ENCODE measurements around the gene MYO7B. TPM values are rescaled to one million over a fixed set of nuclear protein-coding genes. Genes with fewer than 3 reads are reported as not detected.
A peak's percentile ranks its signal among the peaks of the same experiment; 100 is the strongest.
"Not testable (repeated sequence)": the region's sequence is repeated elsewhere in the genome, so short reads cannot be mapped to it uniquely, and the experiment has no call there.

MYO7B gene
- total RNA-seq, 4 donors from 2014 or later: 214 to 1,039 (median 594) TPM

- peaks cover 0 to 51% (median 0%) of the 10 kb centered on the region in 3 donors for H3K36me3 ChIP-seq
- H3K27ac ChIP-seq: peak overlapping the region in 2 of 4 donors; percentile 40 to 73
- no peak overlapping the region for H3K4me3 ChIP-seq
- H3K9me3 ChIP-seq: no peaks in the 10 kb centered on the region
- TF ChIP-seq POLR2A (IDR thresholded peaks at IDR 0.05): no peak
- TF ChIP-seq CTCF (IDR thresholded peaks at IDR 0.05): no peak
- no peaks in the 10 kb centered on the region for H3K27me3 ChIP-seq
- peaks cover 0 to 26% (median 0%) of the 10 kb centered on the region in 4 donors for H3K4me1 ChIP-seq
- no peak for DNase-seq
Measured at GRCh38 chr2:127515383-127515915, 20.0 kb upstream of the MYO7B start.

GRCh38 chr2:127516041-127516762 lies 19.3 kb upstream of the MYO7B start:
- Histone ChIP-seq H3K27me3 (no peaks in the 10 kb centered on the region), H3K36me3 (peaks cover 0 to 51% (median 0%) of the 10 kb centered on the region in 3 donors), H3K4me1 (peaks cover 0 to 18% (median 0%) of the 10 kb centered on the region in 4 donors), H3K4me3 (no peak overlapping the region), H3K9me3 (no peaks in the 10 kb centered on the region), H3K27ac (peak overlapping the region in 3 of 4 donors; percentile 13 to 73 (median 40))
- peak in 1 of 3 donors; percentile 57 for DNase-seq
- TF ChIP-seq CTCF (IDR thresholded peaks at IDR 0.05) (no peak), POLR2A (IDR thresholded peaks at IDR 0.05) (no peak)

GRCh38 chr2:127517465-127517864 lies 18.0 kb upstream of the MYO7B start:
- Histone ChIP-seq H3K4me3 (no peak overlapping the region), H3K4me1 (peaks cover 0 to 16% (median 0%) of the 10 kb centered on the region in 4 donors), H3K27me3 (no peaks in the 10 kb centered on the region), H3K27ac (no peak overlapping the region), H3K9me3 (no peaks in the 10 kb centered on the region), H3K36me3 (peaks cover 0 to 58% (median 0%) of the 10 kb centered on the region in 3 donors)
- TF ChIP-seq CTCF (IDR thresholded peaks at IDR 0.05) (no peak), POLR2A (IDR thresholded peaks at IDR 0.05) (no peak)
- DNase-seq: no peak

- Histone ChIP-seq H3K4me3 (no peak overlapping the region), H3K36me3 (peaks cover 0 to 49% (median 0%) of the 10 kb centered on the region in 3 donors), H3K27me3 (no peaks in the 10 kb centered on the region), H3K4me1 (peaks cover 0 to 25% (median 0%) of the 10 kb centered on the region in 4 donors), H3K9me3 (no peaks in the 10 kb centered on the region), H3K27ac (no peak overlapping the region)
- DNase-seq: no peak
- TF ChIP-seq POLR2A (IDR thresholded peaks at IDR 0.05) (no peak), CTCF (IDR thresholded peaks at IDR 0.05) (no peak)
Measured at GRCh38 chr2:127520424-127520823, 15.1 kb upstream of the MYO7B start.

- Histone ChIP-seq H3K27me3 (no peaks in the 10 kb centered on the region), H3K36me3 (peaks cover 0 to 23% (median 0%) of the 10 kb centered on the region in 3 donors), H3K9me3 (no peaks in the 10 kb centered on the region), H3K4me1 (peaks cover 0 to 19% (median 0%) of the 10 kb centered on the region in 4 donors), H3K4me3 (no peak overlapping the region), H3K27ac (no peak overlapping the region)
- DNase-seq: no peak
- TF ChIP-seq CTCF (IDR thresholded peaks at IDR 0.05): no peak
Measured at GRCh38 chr2:127523269-127523939, 12.1 kb upstream of the MYO7B start.

GRCh38 chr2:127524198-127524834 lies 11.2 kb upstream of the MYO7B start:
- not testable (repeated sequence) for H3K4me3 ChIP-seq, H3K27me3 ChIP-seq, DNase-seq, H3K9me3 ChIP-seq
- Histone ChIP-seq H3K4me1 (peaks cover 0 to 19% (median 0%) of the 10 kb centered on the region in 4 donors), H3K27ac (peak overlapping the region in 1 of 4 donors; percentile 91), H3K36me3 (peaks cover 0 to 19% (median 0%) of the 10 kb centered on the region in 3 donors)

Measured in Peyer's patch (tissue), 4 donors.